NCI-H2227 treated with DMSO at 0.1 percent for 48 hours (cell line): ENCODE measurements around the gene CCR9.
A peak's percentile ranks its signal among the peaks of the same experiment; 100 is the strongest.
"Not testable (repeated sequence)": the region's sequence is repeated elsewhere in the genome, so short reads cannot be mapped to it uniquely, and the experiment has no call there.

Experiments
- DNase-seq: peaks from one replicate; lab custom pipeline; 2025; lab: John Stamatoyannopoulos, UW

Gene CCR9, protein sequence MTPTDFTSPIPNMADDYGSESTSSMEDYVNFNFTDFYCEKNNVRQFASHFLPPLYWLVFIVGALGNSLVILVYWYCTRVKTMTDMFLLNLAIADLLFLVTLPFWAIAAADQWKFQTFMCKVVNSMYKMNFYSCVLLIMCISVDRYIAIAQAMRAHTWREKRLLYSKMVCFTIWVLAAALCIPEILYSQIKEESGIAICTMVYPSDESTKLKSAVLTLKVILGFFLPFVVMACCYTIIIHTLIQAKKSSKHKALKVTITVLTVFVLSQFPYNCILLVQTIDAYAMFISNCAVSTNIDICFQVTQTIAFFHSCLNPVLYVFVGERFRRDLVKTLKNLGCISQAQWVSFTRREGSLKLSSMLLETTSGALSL

DNA sequence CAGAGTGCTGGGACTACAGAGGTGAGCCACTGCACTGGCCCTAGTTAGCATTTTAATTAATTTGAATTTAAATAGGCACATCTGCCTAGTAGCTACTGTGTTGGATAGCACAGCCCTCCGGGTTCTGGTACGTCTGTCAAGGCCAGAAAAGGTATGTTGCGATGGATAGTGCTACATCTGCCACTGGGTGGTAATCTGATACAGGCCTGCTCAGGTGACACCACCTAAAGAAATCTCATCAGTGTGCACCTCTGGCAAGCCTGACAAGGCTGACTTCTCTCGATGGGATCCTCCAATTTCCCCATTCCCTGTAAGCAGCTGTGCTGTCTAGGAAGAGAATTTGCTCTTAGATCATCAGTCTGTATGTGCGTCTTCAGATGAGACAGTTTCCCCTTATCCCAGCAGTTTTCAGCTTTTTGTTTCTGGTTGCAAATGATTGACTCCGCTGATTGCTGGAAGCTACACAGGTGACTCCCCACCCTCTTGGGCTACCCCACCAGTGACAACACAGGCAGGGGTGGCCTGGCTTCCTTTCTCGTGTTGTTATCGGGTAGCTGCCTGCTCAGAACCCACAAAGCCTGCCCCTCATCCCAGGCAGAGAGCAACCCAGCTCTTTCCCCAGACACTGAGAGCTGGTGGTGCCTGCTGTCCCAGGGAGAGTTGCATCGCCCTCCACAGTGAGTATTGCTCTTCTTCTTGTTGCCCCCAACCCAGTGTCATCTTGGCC is at the start of gene CCR9:
TSS of gene CCR9 (plus strand) at position 565 of the 727 bp plus-strand sequence. CDS start 8,391 bp downstream, outside the sequence.
- no peak for DNase-seq

DNA sequence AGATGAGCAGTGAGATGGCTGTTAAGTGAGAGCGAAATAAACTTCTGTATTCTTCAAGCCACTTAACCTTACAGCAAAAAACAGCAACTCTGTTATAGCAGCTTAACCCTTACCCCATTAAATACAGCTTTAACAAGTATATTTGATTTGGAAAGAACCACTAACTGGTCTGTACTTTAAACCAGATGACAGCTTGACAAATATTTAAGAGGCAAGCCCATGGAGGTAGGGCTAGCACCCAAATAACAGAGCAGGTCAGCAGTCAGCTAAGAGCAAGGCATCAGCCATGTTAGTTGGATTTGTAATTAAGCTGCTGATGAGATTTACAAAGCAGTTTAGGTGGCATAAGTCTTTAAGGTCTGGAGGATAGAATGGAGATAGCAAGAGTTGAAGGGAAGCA is 47.9 kb upstream of the CCR9 start:
- DNase-seq = no peak

DNA sequence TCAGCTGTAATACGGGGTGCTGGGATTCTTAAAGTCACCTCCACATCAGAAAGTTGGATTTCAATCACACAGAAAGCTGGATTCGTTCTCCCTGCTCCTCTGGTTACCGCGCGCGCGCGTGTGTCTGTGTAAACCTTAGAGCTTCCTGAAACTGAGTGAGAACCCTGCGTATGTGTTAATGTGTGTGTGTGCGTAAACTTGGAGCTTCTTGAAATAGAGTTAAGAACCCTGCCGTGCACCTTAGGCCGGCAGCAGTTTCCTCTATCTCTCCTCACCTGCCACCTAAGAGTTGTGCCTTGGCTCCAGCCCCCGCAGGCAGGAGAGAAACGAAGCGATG is 45.0 kb upstream of the CCR9 start:
- DNase-seq = no peak

DNA sequence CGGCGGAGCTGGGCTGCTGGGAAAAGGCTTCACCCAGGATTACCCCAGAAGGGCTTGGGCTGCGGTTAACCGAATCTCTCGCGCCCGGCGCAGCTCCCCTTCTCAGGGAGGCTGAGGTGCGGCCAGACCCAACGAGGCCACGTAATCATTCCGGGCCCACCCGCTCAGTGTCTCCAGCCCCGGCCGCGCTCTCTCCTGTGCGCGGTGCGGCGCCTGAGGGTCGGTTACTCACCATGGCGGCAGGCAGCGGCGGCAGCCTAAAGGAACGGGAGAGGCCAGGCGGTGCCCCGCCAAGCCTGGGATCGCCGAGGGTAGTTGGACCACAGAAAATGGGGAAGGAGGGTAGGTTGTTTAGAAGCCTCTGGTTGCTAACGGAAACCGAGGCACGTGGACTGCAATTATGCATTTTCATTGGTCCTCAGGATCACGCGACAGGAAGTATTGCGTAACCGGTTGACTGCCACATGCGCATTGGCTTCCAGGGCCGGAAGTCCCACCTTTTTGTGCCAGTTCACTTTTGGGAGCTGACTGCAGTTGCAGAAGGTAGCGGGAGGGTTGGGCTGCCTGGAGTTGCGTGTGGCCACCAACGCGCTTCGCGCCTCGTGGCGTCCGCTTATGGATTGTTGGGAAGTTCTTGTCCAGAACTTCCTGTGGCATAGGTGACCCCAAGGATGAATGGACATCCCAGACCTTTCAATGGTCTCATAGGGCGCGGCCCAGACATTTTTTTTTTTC is 44.4 kb upstream of the CCR9 start, which contains the start of gene LZTFL1:
TSS of gene LZTFL1 (minus strand) at position 363 of the 735 bp plus-strand sequence. CDS start at position 235, 128 bp downstream.
- DNase-seq = peak; percentile 86

DNA sequence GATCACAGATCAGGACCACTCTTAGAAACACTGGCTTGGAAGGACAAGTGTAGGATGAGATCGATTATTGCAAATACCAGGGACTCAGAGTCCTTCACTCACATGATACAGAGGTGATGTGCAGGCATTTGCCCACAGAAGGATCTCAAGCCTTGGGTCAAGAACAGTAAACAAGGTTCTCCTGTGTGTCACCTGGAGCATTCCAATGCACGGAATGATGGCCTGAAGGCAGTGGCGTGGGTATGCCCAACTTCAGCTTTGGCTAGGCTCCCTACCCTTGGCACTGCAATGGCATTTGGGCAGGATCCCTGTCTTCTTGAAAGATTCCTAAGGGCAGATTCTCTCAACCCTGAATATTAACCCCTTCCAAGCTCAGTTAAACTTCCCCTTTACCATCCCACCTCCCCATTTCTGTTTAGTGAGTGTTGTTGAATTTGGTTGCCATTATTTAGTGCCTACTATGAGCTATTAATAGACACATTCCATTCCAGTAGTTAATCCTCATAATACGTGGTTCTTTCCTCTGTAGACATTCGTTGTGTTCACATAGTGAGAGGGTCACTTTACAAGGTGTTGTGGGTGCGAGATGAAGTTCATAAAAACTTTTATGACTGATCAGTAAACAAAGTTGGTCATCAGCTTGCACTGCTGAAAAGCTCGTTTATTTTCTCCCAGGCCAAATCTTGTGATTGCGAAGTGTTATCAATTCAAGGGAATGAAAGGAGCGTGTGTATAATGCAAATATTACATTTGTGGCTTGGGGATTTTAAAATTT is 43.3 kb upstream of the CCR9 start:
- no peak for DNase-seq

DNA sequence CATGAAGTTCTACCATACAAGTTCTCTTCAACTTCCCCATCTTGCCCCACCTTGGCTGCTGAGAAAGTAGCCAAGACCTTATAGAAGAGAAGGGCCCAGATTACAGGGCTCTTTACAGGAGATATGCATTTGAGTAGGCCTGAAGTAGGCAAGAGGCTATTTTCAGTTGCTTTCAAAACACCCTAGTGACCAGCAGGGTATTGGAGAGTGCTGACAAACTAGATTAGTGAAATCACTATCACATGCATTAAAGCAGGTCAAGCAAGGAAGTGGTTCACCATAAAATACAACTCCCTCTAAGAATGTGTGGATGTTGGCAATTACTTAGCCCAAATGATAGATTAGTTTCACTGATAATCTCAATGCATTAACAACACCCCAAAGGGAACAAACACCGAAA is 41.7 kb upstream of the CCR9 start:
- DNase-seq = no peak

DNA sequence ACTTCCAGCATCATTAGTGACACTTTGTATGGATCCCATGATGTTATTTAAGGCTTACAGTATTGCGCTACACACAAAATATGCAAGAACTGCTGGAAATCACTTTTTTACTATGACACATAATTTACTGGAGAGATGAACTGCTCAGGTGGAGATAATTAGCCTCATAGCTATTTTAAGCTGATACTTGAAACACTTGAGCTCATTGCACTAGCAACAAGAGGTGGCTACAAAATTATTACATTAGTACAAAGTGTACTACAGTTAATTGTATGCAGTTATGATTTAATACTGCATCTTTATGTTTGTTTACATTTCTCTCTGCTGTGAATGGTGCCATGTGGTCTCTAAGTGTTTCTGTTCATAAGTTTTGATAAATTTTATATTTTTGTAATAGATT is 38.0 kb upstream of the CCR9 start:
- DNase-seq = no peak

DNA sequence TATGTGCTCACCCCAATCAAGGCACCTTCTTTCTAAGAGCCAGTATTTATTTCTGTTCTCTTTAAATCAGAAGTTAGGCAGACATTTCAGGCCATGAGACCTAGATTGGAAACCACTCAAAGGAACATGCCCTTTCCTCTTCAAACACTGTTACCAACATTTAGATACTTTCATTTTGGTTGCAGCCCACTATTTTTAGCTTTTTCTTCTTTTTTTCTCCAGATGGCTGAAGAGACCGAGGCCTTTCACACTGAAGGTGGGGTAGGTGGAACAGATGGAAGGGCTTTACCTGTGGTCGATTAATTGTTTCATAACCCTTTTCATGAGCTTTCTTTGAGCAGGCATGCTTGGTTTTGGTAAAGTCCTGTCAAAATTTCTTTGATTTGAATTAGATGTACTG is 33.5 kb upstream of the CCR9 start:
- DNase-seq = no peak

DNA sequence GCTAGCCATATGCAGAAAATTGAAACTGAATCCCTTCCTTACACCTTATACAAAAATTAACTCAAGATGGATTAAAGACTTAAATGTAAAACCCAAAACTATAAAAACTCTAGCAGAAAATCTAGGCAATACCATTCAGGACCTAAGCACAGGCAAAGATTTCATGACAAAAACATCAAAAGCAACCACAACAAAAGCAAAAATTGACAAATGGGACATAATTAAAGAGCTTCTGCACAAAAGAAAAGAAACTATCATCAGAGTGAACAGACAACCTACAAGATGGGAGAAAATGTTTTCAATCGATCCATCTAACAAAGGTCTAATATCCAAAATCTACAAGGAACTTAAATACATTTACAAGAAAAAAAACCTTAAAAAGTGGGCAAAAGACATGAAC is 30.0 kb upstream of the CCR9 start:
- not testable (repeated sequence) for DNase-seq

DNA sequence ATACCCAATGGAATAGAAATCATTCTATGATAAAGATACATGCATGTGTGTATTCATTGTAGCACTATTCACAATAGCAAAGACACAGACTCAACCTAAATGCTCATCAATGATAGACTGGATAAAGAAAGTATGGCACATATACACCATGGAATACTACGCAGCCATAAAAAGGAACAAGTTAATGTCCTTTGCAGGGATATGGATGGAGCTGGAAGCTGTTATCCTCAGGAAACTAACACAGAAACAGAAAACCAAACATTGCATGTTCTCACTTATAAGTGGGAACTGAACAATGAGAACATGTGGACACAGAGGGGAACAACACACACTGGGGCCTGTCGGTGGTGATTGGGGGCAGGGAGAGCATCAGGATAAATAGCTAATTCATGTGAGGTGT is 29.3 kb upstream of the CCR9 start:
- DNase-seq = not testable (repeated sequence)

DNA sequence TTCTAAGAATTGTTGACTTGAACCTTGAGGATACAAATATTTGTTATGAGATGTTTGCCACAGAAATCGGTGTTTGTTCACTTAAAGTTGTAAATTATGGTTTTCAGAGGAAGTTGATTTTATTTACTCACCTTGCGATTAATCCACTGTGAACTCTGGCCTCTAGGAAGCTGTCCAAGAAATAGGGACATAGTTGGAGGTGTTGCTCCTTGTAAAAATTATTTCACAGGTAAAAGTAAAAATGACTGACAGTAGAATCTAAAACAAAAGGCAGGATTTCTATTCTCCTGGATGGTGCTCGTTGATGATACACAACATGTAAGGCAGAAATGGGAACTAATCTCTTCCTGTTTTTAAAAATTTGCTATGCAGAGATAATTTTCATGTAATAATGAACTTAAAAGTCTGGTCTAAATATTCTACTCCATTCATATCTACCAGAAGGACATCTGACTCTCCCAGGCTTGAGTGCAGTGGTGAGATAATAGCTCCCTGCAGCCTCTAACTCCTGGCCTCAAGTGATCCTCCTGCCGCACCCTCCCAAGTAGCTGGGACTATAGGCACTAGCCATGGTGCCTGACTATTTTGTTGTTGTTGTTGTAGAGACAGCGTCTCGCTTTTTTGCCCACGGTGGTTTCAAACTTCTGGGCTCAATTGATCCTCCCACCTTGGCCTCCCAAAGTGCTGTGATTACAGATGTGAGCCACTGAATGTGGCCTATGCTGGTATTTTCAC is 27.4 kb upstream of the CCR9 start:
- no peak for DNase-seq

DNA sequence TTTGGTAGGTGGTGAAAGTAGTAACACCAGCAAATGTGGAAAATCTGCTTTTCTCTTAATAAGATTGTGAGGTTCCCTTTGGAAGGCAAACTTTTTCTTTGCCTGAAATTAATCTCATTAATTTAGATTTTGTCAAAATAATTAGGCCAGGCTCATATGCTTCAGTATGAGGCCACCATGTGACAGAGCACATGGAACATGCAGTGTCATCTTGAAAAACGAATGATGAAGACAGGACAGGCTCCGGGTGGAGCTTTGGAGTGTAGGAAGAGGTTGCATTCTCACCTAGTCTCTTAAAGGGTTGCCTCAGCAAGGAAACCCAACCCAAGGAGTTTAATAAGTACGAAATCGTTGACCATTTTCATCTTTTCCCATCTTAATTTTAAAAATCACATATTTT is 25.9 kb upstream of the CCR9 start:
- DNase-seq = no peak

DNA sequence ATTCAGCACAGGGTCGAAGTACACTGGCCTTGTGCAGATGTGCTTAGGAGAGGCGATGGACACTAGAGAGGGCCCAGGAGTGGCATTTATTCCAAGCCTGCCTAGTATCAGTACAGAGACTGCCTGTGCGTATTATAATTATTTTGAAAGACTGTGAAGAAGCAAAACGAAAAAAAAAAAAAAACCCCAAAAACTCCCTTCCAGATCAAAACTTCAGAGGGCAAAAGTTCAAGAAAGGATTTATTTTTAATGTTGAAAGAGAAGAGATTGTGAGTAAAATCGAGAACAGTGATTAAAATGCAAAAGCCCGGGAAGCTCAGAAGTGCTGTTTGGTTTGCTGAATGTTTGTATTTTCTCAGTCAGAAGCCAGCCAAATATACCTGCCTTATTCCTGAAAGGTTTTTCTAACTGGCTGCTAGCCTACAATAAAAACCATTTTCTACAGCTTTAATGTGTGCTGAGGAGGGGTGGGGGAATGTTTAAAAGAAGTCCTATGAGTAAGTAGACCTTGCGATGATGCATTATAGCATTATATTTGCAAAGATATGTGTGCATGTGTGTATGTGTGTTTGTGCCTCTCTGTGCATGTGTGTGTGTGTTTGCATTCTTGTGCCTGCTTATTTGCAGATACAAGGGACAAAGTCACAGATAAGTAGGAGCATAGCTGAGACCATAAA is 25.2 kb upstream of the CCR9 start:
- DNase-seq = no peak

DNA sequence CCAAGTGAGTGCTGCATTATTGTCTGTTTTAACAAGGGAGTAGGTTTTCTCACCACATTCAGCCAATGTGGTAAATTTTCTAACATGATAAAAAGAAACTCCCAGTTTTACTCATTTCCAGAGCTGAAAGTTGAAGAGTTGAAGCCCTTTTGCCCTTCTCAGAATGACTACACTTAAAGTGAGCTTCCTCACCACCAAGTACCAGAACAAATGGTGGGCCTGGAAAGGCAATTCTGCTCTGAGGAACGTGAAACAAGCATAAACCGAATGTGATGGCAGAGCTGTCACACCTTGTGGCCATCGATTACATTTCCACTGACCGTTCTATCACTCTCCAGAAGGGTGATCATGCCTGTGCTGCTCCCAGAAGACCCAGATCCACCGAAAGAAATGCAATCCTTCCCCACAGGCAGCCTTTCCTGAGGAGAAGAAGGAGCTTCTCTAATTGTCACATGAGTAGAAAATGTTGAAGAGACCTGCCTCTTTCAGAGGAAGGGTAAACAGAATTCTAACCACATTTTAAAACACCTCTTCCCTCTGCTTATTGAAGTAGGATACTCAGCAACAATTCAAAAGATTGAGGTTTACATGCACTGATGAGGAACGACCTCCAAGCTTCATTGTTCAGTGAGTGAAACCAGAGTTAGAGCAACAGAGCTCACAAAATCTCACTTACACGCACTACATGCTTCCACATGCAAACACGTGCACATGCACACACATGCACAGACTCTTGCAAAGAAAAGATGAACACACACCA is 21.4 kb upstream of the CCR9 start:
- no peak for DNase-seq

DNA sequence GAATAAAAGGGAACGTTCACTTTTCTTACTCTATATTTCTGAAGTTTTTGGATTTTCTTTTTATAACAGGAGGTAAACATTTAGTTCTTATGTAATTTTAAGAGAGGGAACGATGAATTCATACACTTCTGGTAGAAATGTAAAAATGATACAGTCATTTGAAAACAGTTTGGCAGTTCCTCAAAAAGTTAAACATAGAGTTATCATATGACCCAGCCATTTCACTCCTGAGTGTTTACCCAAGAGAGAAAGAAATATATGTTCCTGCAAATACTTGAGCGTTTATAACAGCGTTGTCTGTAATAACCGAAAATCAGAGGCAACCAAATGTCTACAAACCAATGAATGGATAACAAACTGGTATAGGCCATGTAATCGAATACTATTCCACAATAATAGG is 20.8 kb upstream of the CCR9 start:
- no peak for DNase-seq

DNA sequence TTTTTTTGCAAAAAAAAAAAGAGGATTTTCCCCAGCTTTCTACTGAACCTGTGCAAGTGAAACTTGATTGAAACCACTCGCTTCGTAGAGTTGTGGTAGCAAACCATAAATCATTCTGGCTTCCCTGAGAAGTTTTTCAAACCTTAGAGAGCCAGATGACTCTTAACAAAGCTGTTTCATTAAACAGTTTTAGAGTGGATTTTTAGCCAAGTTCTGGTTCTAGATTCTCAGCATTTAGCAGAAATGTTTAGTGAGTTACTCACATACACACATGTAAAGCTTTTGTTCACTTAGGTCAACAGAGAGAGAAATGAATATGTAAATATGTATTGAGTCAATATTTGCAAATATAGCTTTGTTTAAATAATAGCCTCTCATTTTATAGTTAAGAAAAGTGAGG is 18.1 kb upstream of the CCR9 start:
- no peak for DNase-seq

DNA sequence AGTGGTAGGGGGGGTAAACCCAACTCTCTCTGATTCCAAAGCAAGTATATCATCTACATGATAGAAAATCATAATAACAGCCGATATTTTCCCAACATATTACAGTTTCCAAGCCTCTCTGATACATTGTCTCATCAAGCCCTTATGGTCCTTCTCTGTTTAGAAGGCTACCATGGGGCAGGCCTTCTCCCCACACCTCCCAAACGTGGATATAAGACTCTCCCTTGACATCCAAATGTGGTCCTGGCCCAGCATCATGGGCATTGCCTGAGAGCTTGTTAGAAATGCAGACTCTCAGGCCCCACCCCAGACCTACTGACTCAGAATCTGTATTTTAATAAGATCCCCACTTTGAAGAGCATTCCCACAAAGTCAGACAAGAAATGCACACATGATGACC is 17.7 kb upstream of the CCR9 start:
- DNase-seq = no peak

DNA sequence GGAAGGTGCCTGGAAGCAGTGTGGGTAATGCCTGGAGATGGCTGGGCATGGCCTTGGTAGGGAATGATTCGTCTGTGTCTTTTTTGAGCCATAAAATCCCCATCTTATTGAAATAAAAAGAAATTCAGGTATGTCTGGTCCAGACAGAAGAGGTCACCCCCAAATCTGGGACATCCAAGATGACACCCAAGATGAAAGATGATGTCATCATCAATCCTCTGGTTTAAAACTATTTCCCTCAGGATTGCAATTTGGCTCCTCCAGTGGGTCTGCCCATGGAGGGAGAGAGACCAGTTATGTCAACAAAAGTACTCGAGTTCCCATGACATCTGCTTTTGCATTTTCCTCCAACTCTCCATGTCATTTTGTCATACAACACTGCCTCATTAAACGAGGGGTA is 16.7 kb upstream of the CCR9 start:
- DNase-seq = no peak

DNA sequence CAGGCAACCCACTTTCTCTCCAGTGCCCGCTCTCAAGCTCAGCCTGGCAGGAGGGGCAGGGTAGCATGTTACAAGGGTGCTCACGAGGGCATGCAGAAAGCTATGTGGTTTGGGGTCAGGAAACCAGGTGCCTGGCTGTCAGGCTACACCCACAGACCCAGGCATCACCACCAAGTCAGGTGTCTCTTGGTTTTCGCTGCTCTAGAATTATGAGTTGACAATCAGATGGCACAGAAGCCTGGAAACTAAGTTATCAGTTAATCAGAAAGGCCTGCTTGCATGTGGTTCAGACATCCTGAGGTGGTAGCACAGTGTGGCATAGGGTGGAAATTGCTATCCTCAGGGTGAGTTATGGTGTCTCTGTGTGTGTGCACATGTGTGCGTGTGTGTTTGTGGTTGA is 16.2 kb upstream of the CCR9 start:
- DNase-seq = no peak

DNA sequence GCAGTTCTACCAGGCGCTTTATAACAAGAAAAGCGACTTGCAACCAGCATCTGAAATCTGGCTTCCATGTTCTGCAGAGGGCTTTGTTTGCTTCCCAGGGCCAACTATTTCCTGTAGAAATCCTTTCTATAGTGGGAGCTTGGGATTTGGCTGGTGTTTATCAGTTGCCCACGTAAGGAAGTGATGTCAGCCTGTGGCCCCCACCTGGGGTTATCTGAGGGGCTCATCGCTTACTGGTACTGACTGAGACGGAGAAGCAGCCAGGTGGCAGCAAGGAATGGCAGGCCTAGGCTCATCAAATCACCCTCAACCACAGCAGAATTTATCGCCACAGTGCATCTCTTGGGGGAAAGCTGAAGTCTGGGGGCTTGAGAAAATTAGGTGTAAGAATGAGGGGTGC is 14.6 kb upstream of the CCR9 start:
- DNase-seq = no peak
